HFFc6 (cell line): ENCODE results near the gene ITGA11. TPM values are rescaled to one million over a fixed set of nuclear protein-coding genes. Genes with fewer than 3 reads are reported as not detected.
"Not testable (repeated sequence)": the region's sequence is repeated elsewhere in the genome, so short reads cannot be mapped to it uniquely, and the experiment has no call there.

ENCODE experiments used
- DNase-seq: peaks from one replicate; pipeline ENCODE4 v3.0.0-alpha.2; 2018
- H3K27ac Mint-ChIP-seq: 2 replicates; pipeline ENCODE4 v1.8.0; 2020; ENCODE audit warnings: mild to moderate bottlenecking, mixed read lengths
- H3K27me3 Mint-ChIP-seq: 2 replicates; pipeline ENCODE4 v1.8.0; 2021; ENCODE audit warnings: mild to moderate bottlenecking, moderate library complexity, mixed read lengths; ENCODE audit not compliant: insufficient read depth
- H3K36me3 Mint-ChIP-seq: 2 replicates; pipeline ENCODE4 v1.8.0; 2021; ENCODE audit warnings: low read depth, mixed read lengths
- H3K4me1 Mint-ChIP-seq: 2 replicates; pipeline ENCODE4 v1.8.0; 2020; ENCODE audit warnings: low read depth, mixed read lengths
- H3K4me3 Mint-ChIP-seq: 2 replicates; pipeline ENCODE4 v1.8.0; 2020; ENCODE audit warnings: mild to moderate bottlenecking, moderate library complexity, mixed read lengths
- H3K9me3 Mint-ChIP-seq: 2 replicates; pipeline ENCODE4 v1.8.0; 2020; ENCODE audit warnings: mild to moderate bottlenecking, mixed read lengths
- total RNA-seq, 6 experiments: library from RNA; stranded (reverse); fragmentation: NEBNext Ultra II Directional; extraction: Animal tissue kit (Norgen Biotek cat#: 25700); gene quantifications; 2 replicates in 1 of 6; 3 replicates in 5 of 6; pipeline ENCODE4 v1.2.3, GENCODE V29; 2021
- TF ChIP-seq, protein P1 (sequence below): fragments of 200-600 bp; sonication (generic); IDR thresholded peaks from 2 replicates; pipeline ENCODE4 v1.5.0; 2021; ENCODE audit warnings: antibody characterized with exemption, mild to moderate bottlenecking

The ITGA11 gene
- total RNA-seq, 6 experiments from 2014 or later, result 1.2 to 2.1 (median 1.4) TPM

DNA sequence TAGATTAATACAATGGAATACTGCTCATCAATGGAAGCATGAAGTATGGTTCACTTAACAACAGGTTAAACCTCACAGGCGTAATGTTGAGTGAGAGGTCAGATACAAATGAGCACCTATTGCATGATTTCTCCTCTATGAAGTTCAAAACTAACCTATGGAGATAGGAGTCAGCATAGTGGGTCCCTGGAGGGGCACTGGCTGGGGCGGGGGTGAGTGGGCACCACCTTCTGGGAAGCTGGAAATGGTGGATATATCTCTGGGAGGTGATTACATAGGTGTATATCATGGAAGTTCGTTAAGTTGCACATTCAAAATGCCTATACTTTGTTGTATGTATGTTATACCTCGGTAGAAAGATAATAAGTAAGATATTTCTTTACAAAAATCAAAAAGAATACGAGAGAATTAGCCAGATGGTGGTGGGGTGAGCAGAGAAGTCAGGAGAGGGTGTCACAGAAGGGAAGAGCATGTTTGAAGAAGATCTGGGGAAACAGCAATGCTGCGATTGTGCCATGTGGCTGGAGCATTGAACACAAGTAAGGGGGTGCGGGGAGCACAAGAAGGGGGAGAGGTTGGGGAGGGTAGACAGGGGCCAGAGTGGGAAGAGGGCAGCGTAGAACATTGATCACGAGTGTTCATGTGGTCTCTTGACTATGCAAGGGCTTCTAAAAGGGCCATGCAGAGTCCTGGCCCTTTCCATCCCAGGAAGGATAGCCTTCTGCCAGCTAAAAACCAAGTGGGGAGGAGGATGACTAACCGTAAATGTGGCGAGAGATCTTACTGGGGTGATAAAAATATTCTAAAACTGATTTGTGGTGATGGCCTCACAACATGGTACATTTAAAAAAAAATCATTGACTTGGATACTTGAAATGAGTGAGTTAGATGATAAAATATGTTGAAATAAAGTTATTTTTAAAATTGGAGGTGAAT is 30.2 kb downstream of the ITGA11 start:
- peaks cover 6% of the 10 kb centered on the region for H3K9me3 Mint-ChIP-seq
- no peak overlapping the region for H3K27ac Mint-ChIP-seq
- peaks cover 7% of the 10 kb centered on the region for H3K4me1 Mint-ChIP-seq
- H3K4me3 Mint-ChIP-seq, result no peak overlapping the region
- no peaks in the 10 kb centered on the region for H3K36me3 Mint-ChIP-seq
- TF ChIP-seq, protein P1, sequence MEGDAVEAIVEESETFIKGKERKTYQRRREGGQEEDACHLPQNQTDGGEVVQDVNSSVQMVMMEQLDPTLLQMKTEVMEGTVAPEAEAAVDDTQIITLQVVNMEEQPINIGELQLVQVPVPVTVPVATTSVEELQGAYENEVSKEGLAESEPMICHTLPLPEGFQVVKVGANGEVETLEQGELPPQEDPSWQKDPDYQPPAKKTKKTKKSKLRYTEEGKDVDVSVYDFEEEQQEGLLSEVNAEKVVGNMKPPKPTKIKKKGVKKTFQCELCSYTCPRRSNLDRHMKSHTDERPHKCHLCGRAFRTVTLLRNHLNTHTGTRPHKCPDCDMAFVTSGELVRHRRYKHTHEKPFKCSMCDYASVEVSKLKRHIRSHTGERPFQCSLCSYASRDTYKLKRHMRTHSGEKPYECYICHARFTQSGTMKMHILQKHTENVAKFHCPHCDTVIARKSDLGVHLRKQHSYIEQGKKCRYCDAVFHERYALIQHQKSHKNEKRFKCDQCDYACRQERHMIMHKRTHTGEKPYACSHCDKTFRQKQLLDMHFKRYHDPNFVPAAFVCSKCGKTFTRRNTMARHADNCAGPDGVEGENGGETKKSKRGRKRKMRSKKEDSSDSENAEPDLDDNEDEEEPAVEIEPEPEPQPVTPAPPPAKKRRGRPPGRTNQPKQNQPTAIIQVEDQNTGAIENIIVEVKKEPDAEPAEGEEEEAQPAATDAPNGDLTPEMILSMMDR, result no peak
- H3K27me3 Mint-ChIP-seq, result peaks cover 7% of the 10 kb centered on the region
- DNase-seq, result no peak

DNA sequence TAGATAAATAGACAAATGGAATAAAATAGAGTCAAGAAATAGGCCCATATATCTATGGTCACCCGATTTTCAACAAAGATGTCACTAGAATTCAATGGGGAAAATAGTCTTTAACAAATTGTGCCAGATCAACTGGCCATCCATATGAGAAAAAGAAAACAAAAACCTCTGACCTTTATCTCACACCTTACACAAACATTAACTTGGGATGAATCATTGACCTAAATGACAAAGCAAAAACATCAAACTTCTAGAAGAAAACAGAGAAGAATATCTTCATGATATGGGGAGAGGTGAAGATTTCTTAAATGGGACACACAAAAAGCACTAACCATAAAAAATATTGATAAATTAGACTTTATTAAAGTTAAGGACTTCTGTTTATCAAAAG is 31.9 kb downstream of the ITGA11 start:
- no peak overlapping the region for H3K4me3 Mint-ChIP-seq
- DNase-seq, result no peak

DNA sequence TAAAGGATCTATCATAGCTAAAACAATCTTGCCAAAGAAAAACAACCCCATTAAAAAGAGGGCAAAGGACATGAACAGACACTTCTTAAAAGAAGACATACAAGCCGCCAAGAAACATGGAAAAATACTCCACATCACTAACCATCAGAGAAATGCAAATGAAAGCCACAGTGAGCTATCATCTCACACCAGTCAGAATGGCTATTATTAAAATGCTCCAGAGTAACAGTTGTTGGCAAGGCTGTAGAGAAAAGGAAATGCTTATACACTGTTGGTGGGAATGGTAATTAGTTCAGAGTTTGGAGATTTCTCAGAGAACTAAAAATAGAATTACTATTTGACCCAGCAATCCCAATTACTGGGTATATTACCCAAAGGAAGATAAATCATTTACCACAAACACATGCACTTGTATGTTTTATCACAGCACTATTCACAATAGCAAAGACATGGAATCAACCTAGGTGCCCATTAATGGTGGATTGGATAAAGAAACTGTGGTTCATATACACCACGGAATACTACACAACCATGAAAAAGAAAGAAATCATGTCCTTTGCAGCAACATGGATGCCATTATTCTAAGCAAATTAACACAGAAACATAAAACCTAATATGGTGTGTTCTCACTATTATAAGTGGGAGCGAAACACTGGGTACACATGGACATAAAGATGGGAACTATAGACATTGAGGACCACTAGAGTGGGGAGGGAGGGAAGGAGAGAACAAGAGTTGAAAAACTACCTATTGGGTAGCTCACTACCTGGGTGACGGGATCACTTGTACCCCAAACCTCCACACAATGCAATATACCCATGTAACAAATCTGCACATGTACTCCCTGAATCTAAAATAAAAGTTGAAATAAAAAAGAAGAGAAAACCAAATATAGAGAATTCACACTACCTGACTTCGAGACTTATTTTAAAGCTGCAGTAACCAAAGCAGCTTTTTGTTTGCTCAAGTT is 32.6 kb downstream of the ITGA11 start:
- no peak overlapping the region for H3K27ac Mint-ChIP-seq
- no peak overlapping the region for H3K4me3 Mint-ChIP-seq
- peaks cover 7% of the 10 kb centered on the region for H3K4me1 Mint-ChIP-seq
- no peak for DNase-seq
- TF ChIP-seq, protein P1, result no peak
- peaks cover 11% of the 10 kb centered on the region for H3K27me3 Mint-ChIP-seq
- H3K9me3 Mint-ChIP-seq, result peaks cover 18% of the 10 kb centered on the region
- 0 out of 2 replicates have a peak, but pooled peaks cover 5% of the 10 kb centered on the region for H3K36me3 Mint-ChIP-seq

More for the DNA sequence above, 31.9 kb downstream of the ITGA11 start:
- H3K27ac Mint-ChIP-seq, result 0 out of 2 replicates have a peak overlapping the region, but pooled peaks have one; percentile 5
- 0 out of 2 replicates have a peak, but pooled peaks cover 5% of the 10 kb centered on the region for H3K36me3 Mint-ChIP-seq
- H3K27me3 Mint-ChIP-seq, result peaks cover 7% of the 10 kb centered on the region
- peaks cover 7% of the 10 kb centered on the region for H3K4me1 Mint-ChIP-seq
- TF ChIP-seq, protein P1, result no peak
- peaks cover 11% of the 10 kb centered on the region for H3K9me3 Mint-ChIP-seq

DNA sequence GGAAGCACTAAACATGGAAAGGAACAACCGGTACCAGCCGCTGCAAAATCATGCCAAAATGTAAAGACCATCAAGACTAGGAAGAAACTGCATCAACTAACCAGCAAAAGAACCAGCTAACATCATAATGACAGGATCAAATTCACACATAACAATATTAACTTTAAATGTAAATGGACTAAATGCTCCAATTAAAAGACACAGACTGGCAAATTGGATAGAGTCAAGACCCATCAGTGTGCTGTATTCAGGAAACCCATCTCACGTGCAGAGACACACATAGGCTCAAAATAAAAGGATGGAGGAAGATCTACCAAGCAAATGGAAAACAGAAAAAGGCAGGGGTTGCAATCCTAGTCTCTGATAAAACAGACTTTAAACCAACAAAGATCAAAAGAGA is 34.0 kb downstream of the ITGA11 start:
- H3K4me3 Mint-ChIP-seq, H3K4me1 Mint-ChIP-seq, DNase-seq, H3K36me3 Mint-ChIP-seq, H3K27ac Mint-ChIP-seq, H3K27me3 Mint-ChIP-seq: not testable (repeated sequence)
- peaks cover 12% of the 10 kb centered on the region; the same call in 1 of the 2 replicates for H3K9me3 Mint-ChIP-seq

DNA sequence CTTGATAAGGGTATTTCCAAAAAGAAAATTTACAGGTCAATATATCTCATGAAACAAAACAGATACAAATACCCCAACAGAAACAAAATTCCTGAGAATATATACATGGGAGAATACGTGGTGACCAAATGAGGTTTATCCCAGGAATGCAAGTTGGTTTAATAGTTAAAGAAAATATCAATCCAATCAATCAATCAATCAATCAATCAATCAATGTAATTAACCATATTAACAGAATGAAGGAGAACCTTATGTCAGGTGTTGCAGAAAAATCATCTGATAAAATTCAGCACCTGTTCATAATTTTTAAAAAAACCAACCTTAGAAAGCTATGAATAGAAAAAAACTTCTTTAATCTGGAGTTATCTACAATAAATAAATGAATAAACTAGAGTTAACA is 35.9 kb downstream of the ITGA11 start:
- H3K4me3 Mint-ChIP-seq, result no peak overlapping the region
- peaks cover 7% of the 10 kb centered on the region for H3K27me3 Mint-ChIP-seq
- TF ChIP-seq, protein P1, result no peak
- H3K4me1 Mint-ChIP-seq, result peaks cover 17% of the 10 kb centered on the region
- 0 out of 2 replicates have a peak, but pooled peaks cover 12% of the 10 kb centered on the region for H3K36me3 Mint-ChIP-seq
- DNase-seq, result no peak
- H3K27ac Mint-ChIP-seq, result no peak overlapping the region
- H3K9me3 Mint-ChIP-seq, result peaks cover 12% of the 10 kb centered on the region; the same call in 1 of the 2 replicates
